ENCODE results near the gene PRKAG2. TPM values are rescaled to one million over a fixed set of nuclear protein-coding genes. Genes with fewer than 3 reads are reported as not detected.

The PRKAG2 gene
- polyA plus RNA-seq, 1 of the 3 experiments (the other 2 are of a cell fraction): 51.6 TPM

- Histone ChIP-seq H3K4me1 (ENCODE audit: control insufficient read depth in 1 of 2, insufficient read depth in 2 of 2, low read depth in 1 of 2, low read length in 1 of 2) (peaks cover 0 to 26% of the 10 kb centered on the region in 2 experiments; a peak in 1 of 4 replicates), H3F3A (replicated peaks; ENCODE audit: insufficient read depth) (no peaks in the 10 kb centered on the region), H3K27me3 (ENCODE audit: insufficient read depth) (peaks cover 25% of the 10 kb centered on the region), H3K9ac (no peak overlapping the region), H4K20me1 (ENCODE audit: insufficient read depth) (no peaks in the 10 kb centered on the region), H3K79me2 (ENCODE audit: insufficient read depth) (no peaks in the 10 kb centered on the region), H3K4me2 (no peak overlapping the region), H3K9me2 (no peaks in the 10 kb centered on the region), H3K9me3 (no peaks in the 10 kb centered on the region), H3K36me3 (replicated peaks in 1 of 2; ENCODE audit: control insufficient read depth in 1 of 2, insufficient read depth in 2 of 2, low read length in 1 of 2) (no peaks in the 10 kb centered on the region), H2AFZ (ENCODE audit: low read depth) (no peak overlapping the region), H3K4me3 (ENCODE audit: low read depth in 2 of 2, low read length in 1 of 2) (no peak overlapping the region), H3K27ac (ENCODE audit: low read depth in 2 of 2, low read length in 1 of 2) (no peak overlapping the region)
- TF ChIP-seq ZBTB33 (IDR thresholded peaks at IDR 0.05; ENCODE audit: borderline replicate concordance, low read depth) (no peak), ELF1 (IDR thresholded peaks at IDR 0.05) (no peak), MXI1 (IDR thresholded peaks at IDR 0.05; ENCODE audit: low read depth, low read length) (no peak), EP300 (IDR thresholded peaks at IDR 0.05; ENCODE audit: borderline replicate concordance in 1 of 2, low read depth in 1 of 2, low read length in 1 of 2) (no peak), FOXM1 (IDR thresholded peaks at IDR 0.05; ENCODE audit: low read depth) (no peak), RFX5 (IDR thresholded peaks at IDR 0.05; ENCODE audit: low read length) (no peak), YY1 (IDR thresholded peaks at IDR 0.05; ENCODE audit: low read depth) (no peak)
- TF ChIP-seq, protein P1, sequence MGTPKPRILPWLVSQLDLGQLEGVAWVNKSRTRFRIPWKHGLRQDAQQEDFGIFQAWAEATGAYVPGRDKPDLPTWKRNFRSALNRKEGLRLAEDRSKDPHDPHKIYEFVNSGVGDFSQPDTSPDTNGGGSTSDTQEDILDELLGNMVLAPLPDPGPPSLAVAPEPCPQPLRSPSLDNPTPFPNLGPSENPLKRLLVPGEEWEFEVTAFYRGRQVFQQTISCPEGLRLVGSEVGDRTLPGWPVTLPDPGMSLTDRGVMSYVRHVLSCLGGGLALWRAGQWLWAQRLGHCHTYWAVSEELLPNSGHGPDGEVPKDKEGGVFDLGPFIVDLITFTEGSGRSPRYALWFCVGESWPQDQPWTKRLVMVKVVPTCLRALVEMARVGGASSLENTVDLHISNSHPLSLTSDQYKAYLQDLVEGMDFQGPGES (IDR thresholded peaks at IDR 0.05; ENCODE audit: low read depth, low read length): no peak
- POLR2A ChIA-PET: interaction anchor here (0.6 kb wide), 1 partner anchor 63 kb away, joined by 3 read pairs; the partner anchor contains the start of gene PRKAG2
- CTCF ChIA-PET: interaction anchor here (0.6 to 33.3 kb wide), 4 partner anchors 26 to 64 kb away, joined by 3 to 325 read pairs (median 4); no protein-coding TSS in a partner anchor
- 72% methylated on average over 5 of the region's 5 CpGs for WGBS (ENCODE audit: low lambda C conversion rate)
- DNase-seq: no peak
Measured at GRCh38 chr7:151813997-151814396, 62.9 kb downstream of the PRKAG2 start.

- Histone ChIP-seq H3K27ac (ENCODE audit: low read depth in 2 of 2, low read length in 1 of 2) (no peak overlapping the region), H3K4me1 (ENCODE audit: control insufficient read depth in 1 of 2, insufficient read depth in 2 of 2, low read depth in 1 of 2, low read length in 1 of 2) (peaks cover 0 to 31% of the 10 kb centered on the region in 2 experiments; a peak in 1 of 4 replicates), H3K79me2 (ENCODE audit: insufficient read depth) (no peaks in the 10 kb centered on the region), H3K4me3 (ENCODE audit: low read depth in 2 of 2, low read length in 1 of 2) (no peak overlapping the region), H3K36me3 (replicated peaks in 1 of 2; ENCODE audit: control insufficient read depth in 1 of 2, insufficient read depth in 2 of 2, low read length in 1 of 2) (no peaks in the 10 kb centered on the region), H3K9ac (no peak overlapping the region), H2AFZ (ENCODE audit: low read depth) (no peak overlapping the region), H3F3A (replicated peaks; ENCODE audit: insufficient read depth) (no peaks in the 10 kb centered on the region), H3K9me2 (no peaks in the 10 kb centered on the region), H4K20me1 (ENCODE audit: insufficient read depth) (no peaks in the 10 kb centered on the region), H3K27me3 (ENCODE audit: insufficient read depth) (peaks cover 19% of the 10 kb centered on the region), H3K9me3 (no peaks in the 10 kb centered on the region), H3K4me2 (no peak overlapping the region)
- 77% methylated on average over 10 of the region's 10 CpGs for WGBS (ENCODE audit: low lambda C conversion rate)
- no peak for DNase-seq
- CTCF ChIA-PET: interaction anchor here (0.6 to 33.3 kb wide), 2 partner anchors 30 to 63 kb away, joined by 4 to 325 read pairs; no protein-coding TSS in a partner anchor
- TF ChIP-seq, protein P2, sequence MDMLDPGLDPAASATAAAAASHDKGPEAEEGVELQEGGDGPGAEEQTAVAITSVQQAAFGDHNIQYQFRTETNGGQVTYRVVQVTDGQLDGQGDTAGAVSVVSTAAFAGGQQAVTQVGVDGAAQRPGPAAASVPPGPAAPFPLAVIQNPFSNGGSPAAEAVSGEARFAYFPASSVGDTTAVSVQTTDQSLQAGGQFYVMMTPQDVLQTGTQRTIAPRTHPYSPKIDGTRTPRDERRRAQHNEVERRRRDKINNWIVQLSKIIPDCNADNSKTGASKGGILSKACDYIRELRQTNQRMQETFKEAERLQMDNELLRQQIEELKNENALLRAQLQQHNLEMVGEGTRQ (IDR thresholded peaks at IDR 0.05; ENCODE audit: borderline replicate concordance, low read depth, low read length): no peak
- TF ChIP-seq RXRA (IDR thresholded peaks at IDR 0.05; ENCODE audit: borderline replicate concordance, low read depth) (no peak), MXI1 (IDR thresholded peaks at IDR 0.05; ENCODE audit: low read depth, low read length) (no peak)
- TF ChIP-seq, protein P3, sequence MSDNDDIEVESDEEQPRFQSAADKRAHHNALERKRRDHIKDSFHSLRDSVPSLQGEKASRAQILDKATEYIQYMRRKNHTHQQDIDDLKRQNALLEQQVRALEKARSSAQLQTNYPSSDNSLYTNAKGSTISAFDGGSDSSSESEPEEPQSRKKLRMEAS (IDR thresholded peaks at IDR 0.05; ENCODE audit: low read depth): no peak
- POLR2A ChIA-PET: no interaction called here
Measured at GRCh38 chr7:151813445-151813844, 63.5 kb downstream of the PRKAG2 start.
